Measurements from ENCODE around the gene SMC6. TPM values are rescaled to one million over a fixed set of nuclear protein-coding genes. Genes with fewer than 3 reads are reported as not detected.

The SMC6 gene
- total RNA-seq, 4 donors from 2014 or later = 12.8 to 26.6 (median 16.8) TPM

GRCh38 chr2:17649026-17649425 lies 104.6 kb downstream of the SMC6 start:
- TF ChIP-seq CTCF (IDR thresholded peaks at IDR 0.05; ENCODE audit: low read depth) = no peak

- no peak for TF ChIP-seq CTCF (IDR thresholded peaks at IDR 0.05; ENCODE audit: low read depth)
These were observed 105.0 kb downstream of the SMC6 start for GRCh38 chr2:17648581-17648980.

GRCh38 chr2:17646838-17647701 lies 106.5 kb downstream of the SMC6 start:
- no peak for TF ChIP-seq CTCF (IDR thresholded peaks at IDR 0.05; ENCODE audit: low read depth)

- no peak for TF ChIP-seq CTCF (IDR thresholded peaks at IDR 0.05; ENCODE audit: low read depth)
These were observed 107.5 kb downstream of the SMC6 start for GRCh38 chr2:17646081-17646554.

GRCh38 chr2:17644997-17645720 lies 108.5 kb downstream of the SMC6 start:
- TF ChIP-seq CTCF (IDR thresholded peaks at IDR 0.05; ENCODE audit: low read depth) = no peak

- no peak for TF ChIP-seq CTCF (IDR thresholded peaks at IDR 0.05; ENCODE audit: low read depth)
These were observed 110.5 kb downstream of the SMC6 start for GRCh38 chr2:17643031-17643615.

- TF ChIP-seq CTCF (IDR thresholded peaks at IDR 0.05; ENCODE audit: low read depth) = no peak
These were observed 113.2 kb downstream of the SMC6 start for GRCh38 chr2:17640406-17640805.
